Esophagus squamous epithelium (tissue), 4 donors: ENCODE measurements around the gene DACH2.

ENCODE experiments used
- POLR2A ChIP-seq, 4 donors: fragments of 450-650 bp; IDR thresholded peaks; one replicate each; pipeline ENCODE4 v1.6.1; 2017; ENCODE audit warnings: antibody characterized with exemption in 4 of 4, mild to moderate bottlenecking in 4 of 4, moderate library complexity in 3 of 4
- TF ChIP-seq, protein P1 (sequence below), 6 experiments: fragments of 450-650 bp in 4 of 6; fragments of 200-600 bp in 2 of 6; sonication (generic) in 2 of 6; IDR thresholded peaks; one replicate each; pipeline ENCODE4 v1.5.1; 2016 to 2019; ENCODE audit warnings: antibody characterized with exemption in 6 of 6, mild to moderate bottlenecking in 4 of 6, moderate library complexity in 4 of 6

GRCh38 chrX:86154553-86154952 is 6.3 kb downstream of the DACH2 start:
- TF ChIP-seq POLR2A (IDR thresholded peaks at IDR 0.05), result no peak
- TF ChIP-seq, protein P1, sequence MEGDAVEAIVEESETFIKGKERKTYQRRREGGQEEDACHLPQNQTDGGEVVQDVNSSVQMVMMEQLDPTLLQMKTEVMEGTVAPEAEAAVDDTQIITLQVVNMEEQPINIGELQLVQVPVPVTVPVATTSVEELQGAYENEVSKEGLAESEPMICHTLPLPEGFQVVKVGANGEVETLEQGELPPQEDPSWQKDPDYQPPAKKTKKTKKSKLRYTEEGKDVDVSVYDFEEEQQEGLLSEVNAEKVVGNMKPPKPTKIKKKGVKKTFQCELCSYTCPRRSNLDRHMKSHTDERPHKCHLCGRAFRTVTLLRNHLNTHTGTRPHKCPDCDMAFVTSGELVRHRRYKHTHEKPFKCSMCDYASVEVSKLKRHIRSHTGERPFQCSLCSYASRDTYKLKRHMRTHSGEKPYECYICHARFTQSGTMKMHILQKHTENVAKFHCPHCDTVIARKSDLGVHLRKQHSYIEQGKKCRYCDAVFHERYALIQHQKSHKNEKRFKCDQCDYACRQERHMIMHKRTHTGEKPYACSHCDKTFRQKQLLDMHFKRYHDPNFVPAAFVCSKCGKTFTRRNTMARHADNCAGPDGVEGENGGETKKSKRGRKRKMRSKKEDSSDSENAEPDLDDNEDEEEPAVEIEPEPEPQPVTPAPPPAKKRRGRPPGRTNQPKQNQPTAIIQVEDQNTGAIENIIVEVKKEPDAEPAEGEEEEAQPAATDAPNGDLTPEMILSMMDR (IDR thresholded peaks at IDR 0.05), result no peak
